SIG-M5 treated with dmso at 0.1 percent for 504 hours (cell line): ENCODE measurements around the gene STK32C.

Experiments
- DNase-seq: peaks from one replicate; lab custom pipeline; 2025; ENCODE audit not compliant: unreplicated experiment; lab: John Stamatoyannopoulos, UW

Gene STK32C

DNA sequence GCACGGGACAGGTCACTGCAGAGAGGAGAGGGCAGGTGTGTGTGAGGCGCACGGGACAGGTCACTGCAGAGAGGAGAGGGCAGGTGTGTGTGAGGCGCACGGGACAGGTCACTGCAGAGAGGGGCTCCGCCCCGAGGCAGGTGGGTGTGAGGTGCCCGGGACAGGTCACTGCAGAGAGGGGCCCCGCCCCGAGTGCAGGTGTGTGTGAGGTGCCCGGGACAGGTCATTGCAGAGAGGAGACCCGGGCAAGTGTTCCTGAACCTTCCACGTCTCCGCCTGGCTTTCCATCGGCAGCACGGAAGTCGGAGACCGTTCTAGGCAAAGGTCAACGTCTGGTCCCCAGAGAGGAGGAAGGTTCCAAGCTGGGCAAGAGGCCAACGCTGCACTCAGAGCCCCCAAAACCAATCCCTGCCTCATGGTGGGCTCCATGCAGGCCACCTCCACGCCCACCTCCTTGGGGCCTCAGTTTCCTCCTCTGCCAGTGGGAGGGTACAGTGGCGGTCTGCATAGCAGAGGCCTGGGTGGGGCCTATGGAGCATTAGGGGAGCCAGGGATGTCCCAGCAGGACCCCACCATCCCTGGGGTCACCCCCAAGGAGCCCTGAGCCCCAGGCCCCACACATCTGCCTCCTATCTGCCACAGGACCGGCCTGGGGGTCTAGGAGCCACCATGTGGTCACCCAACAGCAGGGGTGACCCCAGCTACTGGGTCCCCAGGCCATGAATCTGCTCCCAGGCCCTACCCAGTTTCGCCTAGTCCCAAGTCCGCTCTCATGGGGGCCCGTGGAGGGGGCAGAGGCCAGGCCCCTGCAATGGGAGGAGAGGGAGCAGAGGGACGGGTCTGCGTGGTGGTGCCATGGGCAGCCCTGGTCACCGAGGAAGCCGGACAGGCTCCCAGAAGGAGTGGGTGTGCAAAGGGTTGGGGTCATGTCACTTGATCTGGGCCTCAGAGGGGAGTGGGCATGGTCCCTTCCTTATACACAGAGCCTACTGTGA, 57.0 kb downstream of the STK32C start:
- DNase-seq = no peak

DNA sequence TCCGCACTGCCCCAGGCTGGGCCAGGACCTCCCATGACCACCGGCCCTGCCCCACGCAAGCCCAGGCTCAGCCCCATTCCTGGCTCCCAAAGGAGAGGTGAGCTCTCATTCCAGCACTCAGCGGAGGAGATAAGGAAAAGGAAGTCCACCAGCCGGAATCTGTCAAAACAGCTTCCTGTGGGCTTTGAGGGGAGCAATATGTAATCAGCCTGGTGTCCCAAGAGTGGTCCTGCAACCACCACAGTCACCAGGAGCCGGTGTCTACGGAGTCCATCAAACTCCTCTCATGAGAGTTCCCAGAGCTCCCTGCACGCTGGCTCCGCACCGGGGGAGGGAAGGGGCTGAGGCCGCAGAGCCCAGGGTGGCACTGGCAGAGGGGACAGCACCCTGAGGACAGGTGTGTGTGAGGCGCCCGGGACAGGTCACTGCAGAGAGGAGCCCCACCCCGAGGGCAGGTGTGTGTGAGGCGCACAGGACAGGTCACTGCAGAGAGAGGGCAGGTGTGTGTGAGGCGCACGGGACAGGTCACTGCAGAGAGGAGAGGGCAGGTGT, 57.9 kb downstream of the STK32C start:
- no peak for DNase-seq

GRCh38 chr10:132249226-132249724, 58.5 kb downstream of the STK32C start:
- no peak for DNase-seq

- DNase-seq = no peak
These were observed 59.1 kb downstream of the STK32C start for GRCh38 chr10:132248455-132249225.

GRCh38 chr10:132247943-132248342, 59.8 kb downstream of the STK32C start:
- DNase-seq = no peak

DNA sequence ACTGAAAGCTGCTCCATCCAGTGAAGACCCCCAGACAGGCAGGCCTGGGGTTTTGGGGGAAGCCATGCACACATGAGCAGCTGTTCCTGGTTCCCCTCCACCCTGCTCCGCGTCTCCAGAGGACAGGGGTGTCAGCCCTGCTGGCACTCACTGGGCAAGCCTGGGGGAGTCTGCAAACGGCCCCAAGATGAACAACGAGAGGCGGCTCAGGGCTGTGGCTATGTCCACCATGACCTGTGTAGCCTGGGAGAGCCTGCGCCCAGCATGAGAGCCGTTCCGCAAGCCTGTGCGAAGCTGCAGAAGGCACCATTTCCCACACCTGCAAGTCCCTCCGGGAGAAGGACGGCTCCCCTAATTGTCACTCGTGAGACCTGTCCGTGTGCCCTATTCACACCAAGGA, 61.5 kb downstream of the STK32C start:
- no peak for DNase-seq

GRCh38 chr10:132245056-132245455, 62.7 kb downstream of the STK32C start:
- DNase-seq = no peak

GRCh38 chr10:132243626-132244025, 64.1 kb downstream of the STK32C start:
- DNase-seq = no peak

DNA sequence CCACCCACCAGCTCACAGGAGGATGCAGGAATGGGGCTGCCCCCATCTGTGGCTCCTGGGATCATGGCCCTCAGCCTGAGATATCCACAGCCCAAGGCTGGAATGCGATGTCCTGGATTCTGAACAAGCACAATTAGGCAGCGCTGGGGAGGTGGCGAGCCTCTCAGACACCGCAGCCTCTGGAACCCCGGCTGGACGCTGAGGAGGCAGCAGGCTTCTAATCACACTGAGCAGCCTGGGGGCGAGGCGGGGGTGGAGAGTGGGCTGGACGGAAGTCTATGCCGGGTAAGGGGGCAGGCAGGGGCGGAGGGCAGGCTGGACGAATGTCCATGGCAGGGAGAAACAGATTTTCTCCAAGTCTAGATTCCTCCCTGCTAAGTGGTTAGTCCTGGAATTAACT, 64.6 kb downstream of the STK32C start:
- DNase-seq = no peak

GRCh38 chr10:132242103-132242840, 65.5 kb downstream of the STK32C start:
- no peak for DNase-seq

- DNase-seq = no peak
These were observed 66.3 kb downstream of the STK32C start for GRCh38 chr10:132241496-132241895.

GRCh38 chr10:132241086-132241485, 66.7 kb downstream of the STK32C start:
- DNase-seq = no peak

DNA sequence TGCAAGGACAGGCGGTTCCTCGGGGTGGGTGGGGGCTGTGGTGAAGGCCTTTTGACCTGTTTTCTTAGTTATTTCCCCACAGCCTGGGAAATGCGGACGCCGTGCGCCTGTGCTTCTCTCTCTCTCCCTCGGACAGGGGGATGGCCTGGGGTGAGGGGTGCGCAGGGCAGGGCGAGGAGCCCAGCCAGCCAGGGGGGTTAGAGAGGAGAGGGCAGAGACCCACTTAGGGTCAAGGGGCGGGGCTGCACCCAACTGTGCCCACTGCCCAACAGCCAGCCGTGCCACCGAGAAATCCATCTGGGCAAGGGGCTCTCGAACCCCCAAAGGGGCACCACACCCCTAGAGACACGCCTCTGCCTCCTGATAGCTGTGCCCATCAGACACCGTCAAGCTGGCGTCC, 67.2 kb downstream of the STK32C start:
- no peak for DNase-seq

GRCh38 chr10:132240156-132240555, 67.6 kb downstream of the STK32C start:
- no peak for DNase-seq

- no peak for DNase-seq
These were observed 68.4 kb downstream of the STK32C start for GRCh38 chr10:132239126-132240031.

DNA sequence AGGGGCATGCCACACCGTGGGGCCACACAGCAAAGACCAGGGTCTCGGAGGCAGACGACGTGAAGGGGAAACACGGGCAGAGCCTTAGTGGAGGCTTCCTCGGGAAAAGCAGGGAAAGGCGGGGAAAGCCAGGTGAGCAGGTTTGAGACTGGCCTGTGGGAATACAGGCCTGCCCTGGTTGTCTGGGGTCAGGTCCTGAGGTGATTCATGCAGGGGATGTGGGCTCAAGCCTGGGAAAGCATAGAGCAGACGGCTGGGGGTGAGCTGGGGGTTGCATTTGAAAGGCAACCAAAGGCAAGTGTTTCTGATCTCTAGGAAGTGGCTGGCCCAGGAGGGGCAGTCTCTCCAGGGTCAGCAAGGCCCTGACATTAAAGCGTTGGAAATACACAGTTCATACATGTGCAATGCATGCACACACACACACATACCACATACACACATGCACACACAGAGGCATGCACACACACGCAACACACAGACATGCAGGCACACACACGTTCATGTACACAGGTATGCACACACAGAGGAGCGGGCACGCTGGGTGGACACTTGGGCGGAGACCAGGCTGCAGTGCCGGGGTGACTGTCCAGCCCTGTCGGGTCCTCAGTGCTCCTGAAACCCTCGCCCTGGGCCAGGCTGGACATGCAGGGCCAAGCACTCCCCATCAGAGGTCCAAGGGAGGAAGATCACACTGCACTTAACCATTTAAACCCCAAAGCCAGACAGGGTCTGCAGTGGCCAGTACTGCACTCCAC, 69.2 kb downstream of the STK32C start:
- DNase-seq = no peak

- DNase-seq = no peak
These were observed 69.9 kb downstream of the STK32C start for GRCh38 chr10:132237871-132238270.

- no peak for DNase-seq
These were observed 70.4 kb downstream of the STK32C start for GRCh38 chr10:132237396-132237795.

DNA sequence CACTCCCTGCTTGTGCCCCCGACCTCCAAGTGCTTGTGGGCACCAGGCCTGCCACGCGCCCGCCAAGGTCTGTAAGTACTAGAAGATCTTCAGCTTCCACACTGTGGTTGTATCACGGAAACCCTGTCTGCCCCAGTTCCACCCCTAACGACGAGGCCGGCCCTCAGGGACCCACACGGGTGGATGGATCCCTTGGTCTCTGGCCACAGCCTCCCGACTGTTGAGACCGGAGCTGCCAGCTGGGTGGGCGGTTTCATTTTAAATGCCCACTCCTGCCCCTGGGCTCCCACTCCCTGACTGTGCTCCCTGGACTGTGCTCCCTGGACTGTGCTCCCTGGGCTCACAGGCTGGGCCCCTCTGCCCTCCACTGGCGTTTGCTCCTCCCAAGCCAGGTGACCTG, 70.9 kb downstream of the STK32C start:
- no peak for DNase-seq
